Spleen (tissue), 11 donors: ENCODE results near the gene C1QTNF12. TPM values are rescaled to one million over a fixed set of nuclear protein-coding genes. Genes with fewer than 3 reads are reported as not detected.

ENCODE experiments used
- DNase-seq: peaks from one replicate; pipeline ENCODE4 v3.0.0-alpha.2; 2020
- H3K27ac ChIP-seq, 8 donors: fragments of 200-600 bp; sonication (generic) in 7 of 8; 1 replicate in 4 of 8; 2 replicates in 4 of 8; pipeline versions ENCODE4 v1.5.0 to v1.8.0; 2016 to 2021; ENCODE audit warnings: inconsistent platforms in 4 of 8, mild to moderate bottlenecking in 4 of 8, moderate library complexity in 1 of 8
- H3K27me3 ChIP-seq, 7 donors: fragments of 200-600 bp; sonication (generic) in 6 of 7; replicated peaks in 1 of 7; 1 replicate in 4 of 7; 2 replicates in 3 of 7; pipeline versions ENCODE4 v1.5.0 to v1.8.0; 2016 to 2021; ENCODE audit warnings: inconsistent platforms in 3 of 7, mild to moderate bottlenecking in 1 of 7
- H3K36me3 ChIP-seq, 6 donors: fragments of 200-600 bp; sonication (generic) in 5 of 6; 1 replicate in 4 of 6; 2 replicates in 2 of 6; pipeline versions ENCODE4 v1.5.0 to v1.8.0; 2016 to 2021; ENCODE audit warnings: inconsistent platforms in 2 of 6
- H3K4me1 ChIP-seq, 6 donors: fragments of 200-600 bp; sonication (generic) in 5 of 6; 1 replicate in 3 of 6; 2 replicates in 3 of 6; pipeline versions ENCODE4 v1.5.0 to v1.8.0; 2016 to 2021; ENCODE audit warnings: inconsistent platforms in 3 of 6
- H3K4me3 ChIP-seq, 8 donors: fragments of 200-600 bp; sonication (generic) in 7 of 8; 1 replicate in 4 of 8; 2 replicates in 4 of 8; pipeline versions ENCODE4 v1.5.0 to v1.8.0; 2016 to 2021; ENCODE audit warnings: inconsistent platforms in 4 of 8, mild to moderate bottlenecking in 4 of 8, moderate library complexity in 2 of 8
- H3K9me3 ChIP-seq, 8 donors: fragments of 200-600 bp; sonication (generic) in 7 of 8; 1 replicate in 4 of 8; 2 replicates in 4 of 8; pipeline versions ENCODE4 v1.5.0 to v1.8.0; 2016 to 2021; ENCODE audit warnings: inconsistent platforms in 4 of 8
- CTCF ChIP-seq, 11 experiments: fragments of 200-600 bp in 7 of 11; fragments of 450-650 bp in 4 of 11; sonication (generic) in 4 of 11; IDR thresholded peaks in 8 of 11; conservative IDR thresholded peaks in 3 of 11; 1 replicate in 7 of 11; 2 replicates in 4 of 11; pipeline versions ENCODE4 v1.4.0 to v1.8.0; 2016 to 2021; ENCODE audit warnings: antibody characterized with exemption in 11 of 11, inconsistent platforms in 4 of 11, mild to moderate bottlenecking in 1 of 11
- POLR2A ChIP-seq, 3 donors: fragments of 450-650 bp; IDR thresholded peaks; one replicate each; pipeline ENCODE4 v1.5.1; 2017; ENCODE audit warnings: antibody characterized with exemption in 3 of 3, mild to moderate bottlenecking in 1 of 3
- POLR2AphosphoS5 ChIP-seq, 3 donors: sonication (generic); formaldehyde crosslinking; IDR thresholded peaks; one replicate each; pipeline ENCODE4 v1.5.1; 2017; ENCODE audit warnings: antibody characterized with exemption in 3 of 3
- WGBS, 5 donors: extraction: QIAGEN DNeasy Blood & Tissue Kit in 3 of 5; methylation state at CpG; one replicate each; pipeline versions ENCODE4 v1.1.5 to v1.1.7; 2013 to 2018; 5-methylcytosine and 5-hydroxymethylcytosine counted together
- intact Hi-C: fragments of 100-400 bp; cut with DNase I; formaldehyde crosslinking; loops from one replicate; pipeline ENCODE4 v1.15.0; 2023; ENCODE audit warnings: low total_unique reads
- polyA plus RNA-seq, 3 donors: library from polyadenylated mRNA; stranded (reverse); fragments of 200-250 nt; gene quantifications; one replicate each; pipeline ENCODE4 v1.2.1, GENCODE V29; 2013
- total RNA-seq, 7 donors: library from RNA; depleted of rRNA in 3 of 7; stranded (reverse); fragments of >200 nt in 3 of 7; fragmentation: NEBNext Ultra II Directional in 4 of 7; extraction: Animal tissue kit (Norgen Biotek cat#: 25700) in 4 of 7; gene quantifications; one replicate each; pipeline versions ENCODE4 v1.1.0 to v1.2.1, GENCODE V29; 2016 to 2021
- donor health status: healthy with polysubstance abuse.
- donor health status: DM: no; HTN: no; CAD: no; lungs with moderate emphysema.
- donor health status: DM: no; HTN: no; CAD: no.
- donor health status: Bipolar disorder and iron deficiency.
- donor health status: healthy.
- donor health status: DM: no; HTN: no; CAD: no.
- donor health status: DM: yes; HTN: yes; CAD: no.

The C1QTNF12 gene
- total and polyA plus RNA-seq, 10 donors, result 0.87 to 5.5 (median 1.4) TPM; not detected in 3

GRCh38 chr1:1211541-1212441 is 34.7 kb downstream of the C1QTNF12 start:
- no peaks in the 10 kb centered on the region for H3K9me3 ChIP-seq
- intact Hi-C loops, result no loop called here
- peaks cover 54 to 99% (median 73%) of the 10 kb centered on the region in 6 donors for H3K4me1 ChIP-seq
- peaks cover 0 to 65% (median 12%) of the 10 kb centered on the region in 7 donors for H3K27me3 ChIP-seq
- TF ChIP-seq CTCF (IDR thresholded peaks at IDR 0.05 in 8 of 11, conservative IDR thresholded peaks at IDR 0.05 in 3 of 11) (no peak), POLR2AphosphoS5 (IDR thresholded peaks at IDR 0.05) (no peak), POLR2A (IDR thresholded peaks at IDR 0.05) (no peak)
- 78 to 90% (median 83%) methylated on average over 20 to 28 of the region's 28 CpGs for WGBS, 5 donors
- peak; percentile 73 for DNase-seq
- peaks cover 0 to 22% (median 6%) of the 10 kb centered on the region in 6 donors for H3K36me3 ChIP-seq
- peak overlapping the region in 5 of 8 donors; percentile 4 to 64 (median 40) for H3K4me3 ChIP-seq
- peak overlapping the region in 4 of 8 donors; percentile 75 to 82 (median 79) for H3K27ac ChIP-seq

- TF ChIP-seq POLR2A (IDR thresholded peaks at IDR 0.05) (no peak), POLR2AphosphoS5 (IDR thresholded peaks at IDR 0.05) (no peak), CTCF (IDR thresholded peaks at IDR 0.05 in 8 of 11, conservative IDR thresholded peaks at IDR 0.05 in 3 of 11) (no peak)
Observed at GRCh38 chr1:1210726-1211540, 35.6 kb downstream of the C1QTNF12 start.

GRCh38 chr1:1208713-1209433 is 37.6 kb downstream of the C1QTNF12 start:
- Histone ChIP-seq H3K4me3 (peak overlapping the region in 5 of 8 donors; percentile 1 to 53 (median 16)), H3K27me3 (peaks cover 0 to 88% (median 27%) of the 10 kb centered on the region in 7 donors), H3K36me3 (peaks cover 0 to 7% (median 0%) of the 10 kb centered on the region in 6 donors), H3K27ac (peak overlapping the region in 6 of 8 donors; percentile 2 to 77 (median 48)), H3K4me1 (peaks cover 46 to 96% (median 69%) of the 10 kb centered on the region in 6 donors), H3K9me3 (no peaks in the 10 kb centered on the region)
- intact Hi-C loops, result no loop called here
- WGBS, 5 donors, result 17 to 29% (median 22%) methylated on average over 35 to 38 of the region's 38 CpGs
- TF ChIP-seq POLR2AphosphoS5 (IDR thresholded peaks at IDR 0.05) (peak in 1 of 3 donors; percentile 35), POLR2A (IDR thresholded peaks at IDR 0.05) (no peak), CTCF (IDR thresholded peaks at IDR 0.05 in 8 of 11, conservative IDR thresholded peaks at IDR 0.05 in 3 of 11) (no peak)
- DNase-seq, result peak; percentile 79

More at GRCh38 chr1:1210726-1211540, 35.6 kb downstream of the C1QTNF12 start:
- Histone ChIP-seq H3K27me3 (peaks cover 0 to 73% (median 20%) of the 10 kb centered on the region in 7 donors), H3K36me3 (peaks cover 0 to 14% (median under 1%) of the 10 kb centered on the region in 6 donors), H3K27ac (no peak overlapping the region), H3K4me3 (no peak overlapping the region), H3K4me1 (peaks cover 61 to 99% (median 80%) of the 10 kb centered on the region in 6 donors), H3K9me3 (no peaks in the 10 kb centered on the region)
- peak; percentile 73 for DNase-seq
- WGBS, 5 donors, result 89 to 96% (median 93%) methylated on average over 26 to 31 of the region's 31 CpGs
- intact Hi-C loops, result no loop called here
